ENCODE data around the gene SPIC.

The SPIC gene

GRCh38 chr12:101474711-101475386, at the start of gene SPIC:
Gene SPIC (plus strand): TSS chr12:101475336. CDS start chr12:101476905, 1,569 bp downstream.
- FAIRE-seq (peak; percentile 88), DNase-seq (ENCODE audit: insufficient read length, low spot score) (peak; percentile 55)
- TF ChIP-seq CTCF (IDR thresholded peaks at IDR 0.05; ENCODE audit: insufficient read depth, missing control alignments): no peak

GRCh38 chr12:101430456-101430855, 44.7 kb upstream of the SPIC start:
- DNase-seq (ENCODE audit: insufficient read length, low spot score) (no peak), FAIRE-seq (no peak)
- no peak for TF ChIP-seq CTCF (IDR thresholded peaks at IDR 0.05; ENCODE audit: insufficient read depth, missing control alignments)

GRCh38 chr12:101436136-101436535, 39.0 kb upstream of the SPIC start:
- no peak for TF ChIP-seq CTCF (IDR thresholded peaks at IDR 0.05; ENCODE audit: insufficient read depth, missing control alignments)
- FAIRE-seq: no peak

GRCh38 chr12:101439236-101439635, 35.9 kb upstream of the SPIC start:
- DNase-seq (ENCODE audit: insufficient read length, low spot score) (no peak), FAIRE-seq (no peak)
- no peak for TF ChIP-seq CTCF (IDR thresholded peaks at IDR 0.05; ENCODE audit: insufficient read depth, missing control alignments)

More at GRCh38 chr12:101436136-101436535, 39.0 kb upstream of the SPIC start:
- no peak for DNase-seq (ENCODE audit: insufficient read length, low spot score)

- no peak for DNase-seq (ENCODE audit: insufficient read length, low spot score)
- FAIRE-seq: no peak
- no peak for TF ChIP-seq CTCF (IDR thresholded peaks at IDR 0.05; ENCODE audit: insufficient read depth, missing control alignments)
Measured at GRCh38 chr12:101441461-101442224, 33.5 kb upstream of the SPIC start.

- DNase-seq (ENCODE audit: insufficient read length, low spot score): no peak
- no peak for TF ChIP-seq CTCF (IDR thresholded peaks at IDR 0.05; ENCODE audit: insufficient read depth, missing control alignments)
- no peak for FAIRE-seq
Measured at GRCh38 chr12:101455685-101456084, 19.5 kb upstream of the SPIC start.

Measured in D721Med (cell line).